Large intestine (tissue), 3 donors: Measurements from ENCODE around the gene BCAS3. TPM values are rescaled to one million over a fixed set of nuclear protein-coding genes. Genes with fewer than 3 reads are reported as not detected.

ENCODE experiments used
- DNase-seq, 2 donors: peaks; one replicate each; pipeline versions ENCODE4 v3.0.0 to v3.0.0-alpha.2; 2013
- H3K27ac ChIP-seq: one replicate; pipeline ENCODE4 v1.5.1; 2013; ENCODE audit warnings: low read length
- H3K27me3 ChIP-seq: 2 replicates; pipeline ENCODE4 v1.6.1; 2013; ENCODE audit warnings: low read length; ENCODE audit not compliant: control insufficient read depth, insufficient read depth
- H3K36me3 ChIP-seq: 2 replicates; pipeline ENCODE4 v1.6.1; 2013; ENCODE audit warnings: low read length; ENCODE audit not compliant: control insufficient read depth, insufficient read depth
- H3K4me1 ChIP-seq: one replicate; pipeline ENCODE4 v1.6.1; 2013; ENCODE audit warnings: low read length; ENCODE audit not compliant: control insufficient read depth, insufficient read depth
- H3K4me3 ChIP-seq: one replicate; pipeline ENCODE4 v1.5.1; 2013; ENCODE audit warnings: low read length
- H3K9me3 ChIP-seq: one replicate; pipeline ENCODE4 v1.6.1; 2013; ENCODE audit warnings: mild to moderate bottlenecking, low read depth, low read length, moderate library complexity; ENCODE audit not compliant: control insufficient read depth
- WGBS: methylation state at CpG from one replicate; pipeline ENCODE4 v1.1.5; 2013; ENCODE audit warnings: low lambda C conversion rate; ENCODE audit not compliant: insufficient coverage; 5-methylcytosine and 5-hydroxymethylcytosine counted together
- polyA plus RNA-seq: library from polyadenylated mRNA; unstranded; fragments of 120-200 nt; gene quantifications from one replicate; pipeline ENCODE4 v1.2.1, GENCODE V29; 2013

BCAS3 gene
- polyA plus RNA-seq, 1 donor = 9.7 TPM

DNA sequence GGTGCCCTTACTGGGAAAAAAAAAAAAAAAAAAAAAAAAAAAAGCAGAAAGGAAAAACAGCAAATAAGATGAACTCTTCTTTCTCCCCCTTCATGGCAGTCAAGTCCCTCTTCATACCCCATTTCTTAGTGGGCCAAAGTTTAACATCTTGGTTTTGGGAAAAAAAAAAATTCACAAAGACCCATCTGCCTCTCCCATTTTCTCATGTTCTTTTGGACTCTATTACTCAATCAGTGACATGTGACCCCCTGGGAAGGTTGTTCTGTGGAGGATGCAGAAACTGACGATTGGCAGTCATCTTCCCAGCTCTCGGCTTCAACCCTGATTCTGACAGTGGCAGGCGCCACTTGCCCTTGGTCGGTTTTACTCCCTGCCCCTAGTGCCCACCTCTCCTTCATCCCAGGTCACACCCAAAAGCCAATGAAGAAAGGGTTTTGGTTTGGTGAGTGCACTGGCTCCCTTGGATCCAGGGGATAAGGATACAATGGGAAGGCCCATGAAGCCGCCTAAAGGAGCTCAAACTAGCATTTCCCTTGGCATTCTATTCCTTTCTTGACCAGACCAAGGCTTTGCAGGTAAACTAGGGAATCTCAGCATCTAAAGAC lies 661.3 kb downstream of the BCAS3 start:
- WGBS = no CpG with 5 or more reads among the region's 5 CpGs
- Histone ChIP-seq H3K4me3 (no peak overlapping the region), H3K36me3 (no peaks in the 10 kb centered on the region), H3K27me3 (no peaks in the 10 kb centered on the region), H3K27ac (no peak overlapping the region), H3K4me1 (peaks cover 2% of the 10 kb centered on the region), H3K9me3 (no peaks in the 10 kb centered on the region)
- no peak for DNase-seq

DNA sequence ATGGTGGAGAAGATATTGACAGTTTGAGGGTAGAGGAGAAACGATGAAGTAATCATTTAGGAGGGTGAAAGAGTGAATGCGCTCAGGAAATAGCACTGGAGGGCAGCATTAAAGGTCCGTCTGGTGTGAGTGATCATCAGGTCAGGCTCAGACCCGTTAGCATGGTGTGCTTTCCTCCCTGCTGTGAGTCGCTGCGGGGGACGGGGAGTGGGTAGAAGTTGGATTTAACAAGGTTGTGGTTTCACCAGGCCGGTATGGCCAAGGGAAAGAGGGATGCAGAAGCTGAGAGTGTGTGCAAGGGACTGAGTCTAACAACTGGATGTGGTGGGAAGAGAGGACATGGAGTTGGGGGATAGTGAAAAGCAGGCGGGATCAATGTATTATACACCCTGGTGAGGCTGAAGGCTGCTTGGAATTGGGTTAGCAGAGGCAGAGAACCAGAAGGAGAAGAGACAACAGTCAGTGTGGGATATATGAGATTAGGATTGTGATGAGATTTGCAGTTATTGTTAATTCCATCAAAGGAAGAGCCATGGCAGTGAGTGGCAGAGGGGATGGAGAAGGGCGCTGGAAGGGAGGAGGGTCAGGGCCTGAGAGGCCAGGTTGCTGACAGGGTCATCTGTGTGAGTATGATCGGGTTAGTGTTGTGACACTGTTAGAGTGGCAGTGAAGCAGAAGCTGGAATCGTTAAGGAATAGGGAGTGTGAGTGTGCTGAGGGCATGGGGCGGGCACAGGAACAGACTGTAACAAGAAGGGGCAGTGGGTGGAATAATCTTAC lies 663.0 kb downstream of the BCAS3 start:
- 100% methylated on average over 2 of the region's 13 CpGs for WGBS
- DNase-seq = no peak
- H3K4me3 ChIP-seq = no peak overlapping the region
- no peak overlapping the region for H3K27ac ChIP-seq
- no peaks in the 10 kb centered on the region for H3K9me3 ChIP-seq
- no peaks in the 10 kb centered on the region for H3K27me3 ChIP-seq
- H3K36me3 ChIP-seq = no peaks in the 10 kb centered on the region
- peaks cover 2% of the 10 kb centered on the region for H3K4me1 ChIP-seq

DNA sequence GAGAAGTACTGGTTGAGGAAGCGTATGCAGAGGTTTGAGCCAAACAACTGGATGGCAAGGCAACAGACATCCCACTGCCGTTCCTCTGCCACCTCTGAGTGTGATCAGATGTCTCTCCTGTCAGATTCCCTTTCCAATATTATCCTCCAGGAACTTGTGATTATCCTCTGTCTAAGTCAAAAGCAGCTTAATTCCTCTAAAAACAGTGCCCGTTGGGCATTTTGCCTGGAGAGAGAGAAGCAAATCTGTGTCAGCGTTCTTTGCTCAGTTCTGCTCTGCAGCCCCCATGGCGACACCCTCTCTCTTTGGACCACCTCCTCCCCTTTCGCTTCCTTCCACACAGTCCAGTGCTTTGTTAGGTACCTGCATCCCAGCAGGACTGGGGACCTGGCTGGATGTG lies 665.9 kb downstream of the BCAS3 start:
- no CpG with 5 or more reads among the region's 6 CpGs for WGBS
- H3K4me3 ChIP-seq = no peak overlapping the region
- no peaks in the 10 kb centered on the region for H3K27me3 ChIP-seq
- H3K36me3 ChIP-seq = no peaks in the 10 kb centered on the region
- DNase-seq = no peak
- H3K9me3 ChIP-seq = no peaks in the 10 kb centered on the region
- H3K4me1 ChIP-seq = no peaks in the 10 kb centered on the region
- no peak overlapping the region for H3K27ac ChIP-seq

DNA sequence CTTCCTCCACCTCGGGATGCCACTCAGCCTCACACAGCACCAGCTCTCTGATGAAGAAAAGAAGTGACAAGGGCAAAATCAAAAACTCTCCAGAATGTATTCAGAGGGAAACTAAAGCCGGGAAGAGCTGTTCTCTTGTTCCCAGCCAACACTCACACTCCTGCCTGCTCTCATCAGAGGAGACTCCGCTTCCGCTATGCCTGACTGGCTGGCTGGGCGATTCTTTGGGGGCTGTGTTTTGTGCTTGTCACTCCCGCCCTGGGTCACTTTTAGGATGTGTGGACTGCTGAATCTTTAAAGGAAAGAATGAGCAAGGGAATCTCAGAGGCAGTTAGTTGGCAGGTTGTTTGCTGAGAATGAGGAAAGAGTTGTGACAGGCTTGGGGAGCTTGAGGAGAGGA lies 667.4 kb downstream of the BCAS3 start:
- no peak overlapping the region for H3K27ac ChIP-seq
- no peaks in the 10 kb centered on the region for H3K4me1 ChIP-seq
- no peaks in the 10 kb centered on the region for H3K36me3 ChIP-seq
- H3K9me3 ChIP-seq = no peaks in the 10 kb centered on the region
- 100% methylated on average over 1 of the region's 6 CpGs for WGBS
- DNase-seq = no peak
- H3K4me3 ChIP-seq = no peak overlapping the region
- H3K27me3 ChIP-seq = no peaks in the 10 kb centered on the region

DNA sequence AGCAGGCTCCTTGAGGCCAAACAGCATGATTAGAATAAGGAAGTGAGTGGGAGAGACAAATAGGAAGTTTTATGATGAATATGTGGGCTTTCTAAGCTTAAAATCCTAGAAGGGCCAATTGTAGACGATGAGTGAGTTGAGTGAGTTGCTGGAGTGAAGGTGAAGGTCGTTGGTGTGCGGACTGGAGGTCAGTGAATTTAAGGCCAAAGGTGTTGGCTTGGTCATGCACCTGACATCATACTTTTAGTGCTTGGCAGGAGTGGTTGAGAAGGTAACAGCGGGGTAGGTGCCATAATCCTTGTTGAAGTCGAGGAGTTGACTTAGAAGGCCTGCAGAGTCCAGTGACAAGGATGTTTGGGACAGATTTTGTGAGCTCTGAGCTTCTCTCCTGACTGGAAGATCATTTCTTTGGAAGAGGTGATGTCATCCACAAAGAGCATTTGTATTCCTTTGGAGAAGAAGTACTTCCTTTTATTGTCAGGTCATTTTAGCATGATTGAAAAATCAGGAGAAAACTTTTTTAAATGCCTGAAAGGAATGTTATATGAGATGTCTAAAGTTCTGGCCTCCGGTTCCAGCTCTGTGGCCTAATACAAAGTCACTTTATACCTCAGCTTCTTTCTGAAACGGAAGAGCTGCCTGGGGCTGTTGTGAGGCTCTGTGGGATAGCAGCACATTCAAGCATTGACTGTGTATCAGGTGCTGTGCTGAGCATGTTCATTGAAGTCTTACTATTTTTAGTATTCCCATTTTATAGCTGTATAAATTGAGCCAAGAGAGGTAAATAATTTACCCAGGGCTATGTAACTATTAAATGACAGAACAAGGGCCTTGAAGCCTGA lies 668.4 kb downstream of the BCAS3 start:
- Histone ChIP-seq H3K27me3 (no peaks in the 10 kb centered on the region), H3K4me1 (no peaks in the 10 kb centered on the region), H3K9me3 (no peaks in the 10 kb centered on the region), H3K4me3 (no peak overlapping the region), H3K36me3 (no peaks in the 10 kb centered on the region), H3K27ac (no peak overlapping the region)
- 100% methylated on average over 1 of the region's 7 CpGs for WGBS
- no peak for DNase-seq

DNA sequence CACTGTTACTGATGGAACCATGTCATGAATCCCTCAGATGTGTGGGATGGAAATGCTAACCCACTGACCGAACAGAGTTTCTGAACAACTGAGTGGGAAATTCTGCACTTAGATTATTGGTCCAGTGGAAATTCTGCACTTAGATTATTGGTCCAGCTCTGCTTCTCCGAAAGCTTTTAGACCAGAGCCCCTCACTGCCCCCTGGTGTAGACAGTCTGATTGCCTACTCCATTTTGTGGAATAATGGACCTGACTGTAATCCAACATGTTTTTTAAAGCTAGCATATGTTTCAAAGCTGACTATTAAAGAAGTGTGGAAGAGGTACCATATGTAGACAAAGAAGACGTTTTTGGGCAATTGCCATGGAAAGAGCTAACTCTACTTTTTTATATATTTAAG lies 671.7 kb downstream of the BCAS3 start:
- Histone ChIP-seq H3K4me1 (no peaks in the 10 kb centered on the region), H3K36me3 (no peaks in the 10 kb centered on the region), H3K9me3 (no peaks in the 10 kb centered on the region), H3K27me3 (no peaks in the 10 kb centered on the region), H3K4me3 (no peak overlapping the region), H3K27ac (no peak overlapping the region)
- no CpG with 5 or more reads among the region's 3 CpGs for WGBS
- DNase-seq = no peak

DNA sequence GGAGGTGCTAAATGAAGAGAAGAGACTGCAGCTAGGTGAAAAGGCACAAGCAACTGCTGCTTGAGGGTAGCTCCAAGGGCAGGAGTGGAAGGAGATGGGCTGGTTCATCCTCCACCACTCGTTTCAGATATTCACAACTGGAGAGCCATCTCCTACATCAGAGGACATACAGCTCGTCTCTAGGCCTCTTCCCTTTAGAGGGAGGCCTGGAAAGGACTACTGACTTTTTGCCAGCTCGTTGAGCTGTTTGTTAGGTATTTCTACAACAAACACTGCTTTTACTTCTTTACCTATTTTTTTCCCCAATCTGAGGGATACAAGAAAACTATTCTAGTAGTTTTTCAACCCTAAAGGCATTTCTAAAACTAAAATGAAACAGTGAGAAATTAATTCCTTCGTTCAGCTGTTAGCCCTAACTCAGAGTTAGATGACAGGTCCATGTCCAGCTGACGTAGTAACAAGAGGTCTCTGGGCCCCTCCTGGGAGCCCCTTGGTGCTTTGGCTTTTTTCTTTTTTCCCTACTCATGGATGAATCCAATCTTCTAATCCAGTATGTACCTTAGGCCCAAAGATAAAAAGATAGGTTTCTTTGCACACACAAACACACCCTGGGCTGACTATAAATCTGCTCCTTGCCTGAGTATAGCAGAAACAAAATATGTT lies 674.2 kb downstream of the BCAS3 start:
- Histone ChIP-seq H3K36me3 (no peaks in the 10 kb centered on the region), H3K27ac (no peak overlapping the region), H3K9me3 (no peaks in the 10 kb centered on the region), H3K4me3 (no peak overlapping the region), H3K27me3 (no peaks in the 10 kb centered on the region), H3K4me1 (no peaks in the 10 kb centered on the region)
- WGBS = 60% methylated on average over 2 of the region's 5 CpGs
- no peak for DNase-seq

DNA sequence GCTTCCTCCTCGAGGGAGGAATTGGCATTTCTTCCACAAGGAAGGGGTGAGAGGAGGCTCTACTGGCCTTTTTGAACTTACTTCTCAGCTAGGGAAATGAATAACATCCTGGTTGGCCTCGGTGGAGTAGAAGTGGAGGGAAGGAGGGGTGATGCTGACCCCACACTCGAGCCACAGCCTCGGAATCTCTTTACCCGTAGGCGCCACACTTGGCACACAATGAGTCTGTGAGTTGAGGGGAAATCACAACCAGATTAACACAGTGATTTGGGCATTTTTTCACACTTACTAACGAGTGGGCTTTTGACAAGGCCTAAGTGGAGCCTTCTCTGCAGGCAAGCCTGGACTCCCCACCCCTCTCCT lies 674.7 kb downstream of the BCAS3 start:
- H3K27ac ChIP-seq = no peak overlapping the region
- H3K27me3 ChIP-seq = no peaks in the 10 kb centered on the region
- H3K4me3 ChIP-seq = no peak overlapping the region
- no peaks in the 10 kb centered on the region for H3K36me3 ChIP-seq
- H3K9me3 ChIP-seq = no peaks in the 10 kb centered on the region
- DNase-seq = no peak
- no CpG with 5 or more reads among the region's 7 CpGs for WGBS
- H3K4me1 ChIP-seq = no peaks in the 10 kb centered on the region

DNA sequence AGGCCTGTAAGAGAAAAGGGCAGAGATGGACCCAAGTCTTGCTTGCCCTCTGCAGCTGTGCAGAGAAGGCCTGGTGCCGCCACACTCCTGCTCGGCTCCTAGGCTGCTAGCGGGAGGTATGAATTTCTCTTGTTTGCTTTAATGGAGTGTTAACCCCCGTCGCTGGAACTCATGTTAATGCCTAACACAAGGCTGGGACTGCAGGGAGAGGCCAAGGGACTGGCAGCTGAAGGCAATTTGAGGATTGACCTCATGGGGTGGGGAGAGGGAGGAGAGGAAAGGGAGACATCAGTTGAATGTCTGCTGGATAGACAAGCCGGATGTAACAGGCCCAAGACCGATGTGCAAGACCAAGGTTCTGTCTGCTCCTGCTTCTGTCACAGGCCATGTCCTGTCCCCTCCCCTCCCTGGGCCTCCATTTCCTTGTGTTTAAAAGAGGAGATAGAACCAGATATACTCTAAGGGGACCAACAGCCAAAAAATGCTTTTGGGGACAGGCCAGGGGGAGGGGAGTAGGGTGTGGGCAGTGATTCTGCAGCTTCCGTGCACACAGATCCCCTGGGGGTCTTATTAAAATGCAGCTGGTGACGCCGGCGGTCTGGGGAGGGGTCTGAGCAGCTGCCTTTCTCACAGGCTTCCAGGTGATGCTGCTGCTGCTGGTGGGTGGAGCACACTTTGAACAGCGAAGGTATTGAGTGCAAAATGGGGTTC lies 675.3 kb downstream of the BCAS3 start:
- no peak overlapping the region for H3K27ac ChIP-seq
- H3K36me3 ChIP-seq = no peaks in the 10 kb centered on the region
- no CpG with 5 or more reads among the region's 12 CpGs for WGBS
- no peak overlapping the region for H3K4me3 ChIP-seq
- H3K9me3 ChIP-seq = no peaks in the 10 kb centered on the region
- no peaks in the 10 kb centered on the region for H3K4me1 ChIP-seq
- no peaks in the 10 kb centered on the region for H3K27me3 ChIP-seq
- DNase-seq = no peak

DNA sequence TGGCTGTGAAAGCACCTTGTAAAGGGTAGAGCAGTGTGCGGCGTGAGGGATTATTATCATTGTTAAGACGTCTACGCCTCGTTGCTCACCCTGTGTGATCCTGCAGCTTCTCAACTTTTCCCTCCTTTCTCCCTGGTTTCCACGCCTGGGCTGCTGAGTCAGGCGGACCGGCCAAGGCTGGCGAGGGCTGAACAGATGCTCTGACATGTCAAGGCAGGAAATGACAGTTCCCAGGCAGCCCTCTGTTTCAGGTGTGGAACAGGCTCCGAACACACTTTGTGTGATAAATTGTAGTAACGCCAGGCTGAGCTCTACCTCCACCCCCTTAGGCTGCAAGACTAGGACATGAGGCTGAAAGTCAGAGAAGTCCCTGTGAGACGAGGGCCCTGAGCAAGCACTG lies 676.0 kb downstream of the BCAS3 start:
- H3K27ac ChIP-seq = no peak overlapping the region
- no peaks in the 10 kb centered on the region for H3K9me3 ChIP-seq
- WGBS = no CpG with 5 or more reads among the region's 12 CpGs
- DNase-seq = no peak
- no peak overlapping the region for H3K4me3 ChIP-seq
- H3K27me3 ChIP-seq = no peaks in the 10 kb centered on the region
- H3K4me1 ChIP-seq = no peaks in the 10 kb centered on the region
- no peaks in the 10 kb centered on the region for H3K36me3 ChIP-seq
